Heart left ventricle (tissue), 16 donors: ENCODE results near the gene PACRG. TPM values are rescaled to one million over a fixed set of nuclear protein-coding genes. Genes with fewer than 3 reads are reported as not detected.

Experiments used
- ATAC-seq, 4 donors: fragments of 200-7000 bp; cut with Tn5 transposase; one replicate each; pipeline ENCODE4 v1.9.1; 2020 to 2022; ENCODE audit warnings: moderate library complexity in 4 of 4, mild to moderate bottlenecking in 3 of 4, moderate number of reproducible peaks in 1 of 4
- DNase-seq, 5 donors: peaks; one replicate each; pipeline ENCODE4 v3.0.0-alpha.2; 2020
- H3K27ac ChIP-seq, 12 donors: fragments of 200-600 bp; sonication (generic) in 4 of 12; one replicate each; pipeline versions ENCODE4 v1.5.0 to v1.8.0; 2016 to 2022; ENCODE audit warnings: mild to moderate bottlenecking in 2 of 12
- H3K27me3 ChIP-seq, 9 donors: fragments of 200-600 bp; sonication (generic) in 2 of 9; one replicate each; pipeline versions ENCODE4 v1.5.1 to v1.8.0; 2016 to 2022; ENCODE audit warnings: mild to moderate bottlenecking in 3 of 9
- H3K36me3 ChIP-seq, 9 donors: fragments of 200-600 bp; sonication (generic) in 2 of 9; one replicate each; pipeline versions ENCODE4 v1.5.0 to v1.8.0; 2018 to 2022; ENCODE audit warnings: mild to moderate bottlenecking in 2 of 9
- H3K4me1 ChIP-seq, 12 donors: fragments of 200-600 bp; sonication (generic) in 4 of 12; one replicate each; pipeline versions ENCODE4 v1.5.0 to v1.8.0; 2016 to 2022; ENCODE audit warnings: mild to moderate bottlenecking in 3 of 12
- H3K4me3 ChIP-seq, 12 donors: fragments of 200-600 bp; sonication (generic) in 4 of 12; one replicate each; pipeline versions ENCODE4 v1.5.0 to v1.8.0; 2017 to 2022; ENCODE audit warnings: mild to moderate bottlenecking in 9 of 12, moderate library complexity in 4 of 12
- H3K9me3 ChIP-seq, 12 donors: fragments of 200-600 bp; sonication (generic) in 4 of 12; one replicate each; pipeline versions ENCODE4 v1.5.0 to v1.8.0; 2016 to 2022; ENCODE audit warnings: mild to moderate bottlenecking in 1 of 12
- POLR2A ChIP-seq, 2 donors: fragments of 450-650 bp; IDR thresholded peaks; one replicate each; pipeline ENCODE4 v1.6.1; 2017; ENCODE audit warnings: antibody characterized with exemption in 2 of 2, mild to moderate bottlenecking in 2 of 2, moderate library complexity in 2 of 2
- WGBS, 4 donors: extraction: QIAGEN DNeasy Blood & Tissue Kit in 2 of 4; methylation state at CpG; one replicate each; pipeline versions ENCODE4 v1.1.5 to v1.1.7; 2013 to 2018; 5-methylcytosine and 5-hydroxymethylcytosine counted together
- intact Hi-C, 10 donors: fragments of 100-400 bp; cut with DNase I; formaldehyde crosslinking; loops; one replicate each; pipeline versions ENCODE4 v1.11.1 to v1.14.2; 2022
- polyA plus RNA-seq, 2 donors: library from polyadenylated mRNA; stranded (reverse); fragments of 200-250 nt; gene quantifications; one replicate each; pipeline ENCODE4 v1.2.3, GENCODE V29; 2013
- total RNA-seq, 9 donors: library from RNA; depleted of rRNA in 2 of 9; stranded (reverse); fragments of >200 nt in 2 of 9; fragmentation: NEBNext Ultra II Directional in 3 of 9; extraction: Animal tissue kit (Norgen Biotek cat#: 25700) in 3 of 9; gene quantifications; one replicate each; pipeline versions ENCODE4 v1.1.0 to v1.2.4, GENCODE V29; 2016 to 2023
- TF ChIP-seq, protein P1 (sequence below), 12 donors: fragments of 200-600 bp; sonication (generic) in 4 of 12; IDR thresholded peaks; one replicate each; pipeline versions ENCODE4 v1.5.0 to v1.8.0; 2018 to 2022; ENCODE audit warnings: antibody characterized with exemption in 12 of 12, mild to moderate bottlenecking in 5 of 12
- donor health status: ischemic (EF 13 %, LVEDD 7.1; RV severe dilation, severe dysfunction).
- donor health status: healthy with polysubstance abuse.
- donor health status: DM: no; HTN: yes; CAD: no.
- donor health status: DM: no; HTN: no; CAD: no.
- donor health status: ischemic (EF 25% LVEDD 6.9; RV normal size, moderate dysfunction).
- donor health status: ischemic (EF 25% LVEDD 5.7; RV mildly dilated, moderate dysfunction).
- donor health status: healthy.
- donor health status: DM: yes; HTN: yes; CAD: no.
- donor health status: ischemic (EF 35%, LVEDD 5.7; RV mildly dilated, moderate dysfunction).
- donor health status: nonischemic (EF 11% LVEDD 7.7; RV severe dilation, severe dysfunction).
- donor health status: DM: yes; HTN: yes; CAD: no.
- donor health status: PGD.
- donor health status: ischemic (EF 29% LVEDD 5.4; RV normal size, mild dysfunction).
- donor health status: nonischemic (EF 23%, LVEDD 6.1; RV moderate dilation, normal function).

The PACRG gene
- total and polyA plus RNA-seq, 11 donors: 2.0 to 83.3 (median 11.8) TPM

DNA sequence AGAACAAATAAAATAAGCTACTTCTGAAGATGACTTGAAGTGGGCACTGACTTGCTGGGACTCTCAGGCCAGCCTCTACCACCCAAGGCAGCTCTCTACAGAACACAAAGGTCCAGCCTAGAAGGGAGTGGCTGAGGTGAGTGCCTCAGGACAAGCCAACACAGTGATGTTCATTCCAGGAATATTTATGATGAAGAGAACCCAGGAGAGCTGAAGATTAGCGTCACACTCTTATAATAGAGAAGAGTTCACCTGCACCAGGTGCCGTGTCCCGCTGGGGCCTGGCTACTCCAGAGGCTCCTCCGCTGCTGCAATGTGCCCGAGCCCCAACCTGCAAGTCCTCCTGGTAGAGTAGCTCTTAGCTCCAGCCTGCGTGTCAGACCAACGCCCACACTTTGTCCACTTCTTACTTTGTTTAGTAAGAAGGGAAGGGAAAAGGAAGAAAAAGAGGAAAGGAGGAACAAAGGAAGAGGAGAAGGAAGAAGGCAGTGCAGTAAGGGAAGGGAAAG lies 504.3 kb downstream of the PACRG start:
- no peak for DNase-seq
- no peak overlapping the region for H3K27ac ChIP-seq
- WGBS, 4 donors: 89 to 97% (median 94%) methylated on average over 7 of the region's 7 CpGs
- ATAC-seq: no peak
- H3K36me3 ChIP-seq: no peaks in the 10 kb centered on the region
- H3K4me3 ChIP-seq: no peak overlapping the region
- H3K27me3 ChIP-seq: no peaks in the 10 kb centered on the region
- intact Hi-C loops: no loop called here
- no peaks in the 10 kb centered on the region for H3K4me1 ChIP-seq
- TF ChIP-seq POLR2A (IDR thresholded peaks at IDR 0.05): no peak
- TF ChIP-seq, protein P1, sequence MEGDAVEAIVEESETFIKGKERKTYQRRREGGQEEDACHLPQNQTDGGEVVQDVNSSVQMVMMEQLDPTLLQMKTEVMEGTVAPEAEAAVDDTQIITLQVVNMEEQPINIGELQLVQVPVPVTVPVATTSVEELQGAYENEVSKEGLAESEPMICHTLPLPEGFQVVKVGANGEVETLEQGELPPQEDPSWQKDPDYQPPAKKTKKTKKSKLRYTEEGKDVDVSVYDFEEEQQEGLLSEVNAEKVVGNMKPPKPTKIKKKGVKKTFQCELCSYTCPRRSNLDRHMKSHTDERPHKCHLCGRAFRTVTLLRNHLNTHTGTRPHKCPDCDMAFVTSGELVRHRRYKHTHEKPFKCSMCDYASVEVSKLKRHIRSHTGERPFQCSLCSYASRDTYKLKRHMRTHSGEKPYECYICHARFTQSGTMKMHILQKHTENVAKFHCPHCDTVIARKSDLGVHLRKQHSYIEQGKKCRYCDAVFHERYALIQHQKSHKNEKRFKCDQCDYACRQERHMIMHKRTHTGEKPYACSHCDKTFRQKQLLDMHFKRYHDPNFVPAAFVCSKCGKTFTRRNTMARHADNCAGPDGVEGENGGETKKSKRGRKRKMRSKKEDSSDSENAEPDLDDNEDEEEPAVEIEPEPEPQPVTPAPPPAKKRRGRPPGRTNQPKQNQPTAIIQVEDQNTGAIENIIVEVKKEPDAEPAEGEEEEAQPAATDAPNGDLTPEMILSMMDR (IDR thresholded peaks at IDR 0.05): no peak
- H3K9me3 ChIP-seq: no peaks in the 10 kb centered on the region

DNA sequence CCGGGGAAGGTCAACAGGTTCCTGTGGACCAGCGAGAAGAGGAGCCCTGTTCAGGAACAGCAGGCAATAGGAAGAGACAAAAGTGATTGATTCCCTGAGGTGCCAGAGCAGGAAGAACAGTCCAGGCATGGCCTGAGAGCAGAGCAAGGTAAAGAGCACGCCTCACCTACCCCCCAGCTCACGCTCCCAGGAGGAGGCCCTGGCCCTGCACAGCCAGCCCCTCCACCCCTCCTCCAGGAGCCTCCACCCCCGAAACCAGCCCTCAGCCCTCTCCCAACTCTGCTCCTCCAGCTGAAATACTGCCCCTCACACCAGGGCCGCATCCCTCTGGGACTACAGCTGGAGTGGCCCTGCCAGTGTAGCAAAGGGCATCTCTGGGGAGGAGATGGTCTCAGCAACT lies 504.9 kb downstream of the PACRG start:
- no peaks in the 10 kb centered on the region for H3K36me3 ChIP-seq
- H3K9me3 ChIP-seq: no peaks in the 10 kb centered on the region
- H3K27me3 ChIP-seq: no peaks in the 10 kb centered on the region
- no peak for DNase-seq
- no peak for TF ChIP-seq POLR2A (IDR thresholded peaks at IDR 0.05)
- TF ChIP-seq, protein P1 (IDR thresholded peaks at IDR 0.05): no peak
- intact Hi-C loops: no loop called here
- WGBS, 4 donors: 93 to 98% (median 96%) methylated on average over 6 of the region's 6 CpGs
- no peaks in the 10 kb centered on the region for H3K4me1 ChIP-seq
- ATAC-seq: no peak
- no peak overlapping the region for H3K27ac ChIP-seq
- H3K4me3 ChIP-seq: no peak overlapping the region

DNA sequence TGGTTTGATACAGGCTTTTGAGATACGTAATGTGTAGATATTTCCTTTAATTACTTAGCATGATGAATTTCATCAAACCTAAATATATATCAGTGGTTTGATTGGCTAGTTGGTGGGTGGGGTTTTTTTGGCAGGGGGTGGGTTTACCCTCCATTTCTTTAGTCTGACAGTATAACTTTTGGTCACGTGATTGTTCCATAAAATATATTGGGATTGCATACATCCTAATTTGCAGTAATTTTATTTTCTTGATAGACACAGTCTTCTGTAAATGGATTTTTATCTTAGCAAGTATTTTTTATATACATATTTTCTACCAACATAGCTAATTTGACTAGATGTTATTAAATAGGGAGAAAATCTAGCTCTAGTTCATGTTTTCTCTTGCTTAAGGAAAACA lies 509.3 kb downstream of the PACRG start:
- Histone ChIP-seq H3K27me3 (no peaks in the 10 kb centered on the region), H3K4me3 (no peak overlapping the region), H3K36me3 (no peaks in the 10 kb centered on the region), H3K9me3 (no peaks in the 10 kb centered on the region), H3K27ac (no peak overlapping the region), H3K4me1 (peaks cover 0 to 2% (median 0%) of the 10 kb centered on the region in 12 donors)
- intact Hi-C loops: no loop called here
- 96 to 99% (median 97%) methylated on average over 2 of the region's 2 CpGs for WGBS, 4 donors
- DNase-seq (no peak), ATAC-seq (no peak)
- TF ChIP-seq, protein P1 (IDR thresholded peaks at IDR 0.05): no peak
- TF ChIP-seq POLR2A (IDR thresholded peaks at IDR 0.05): no peak

DNA sequence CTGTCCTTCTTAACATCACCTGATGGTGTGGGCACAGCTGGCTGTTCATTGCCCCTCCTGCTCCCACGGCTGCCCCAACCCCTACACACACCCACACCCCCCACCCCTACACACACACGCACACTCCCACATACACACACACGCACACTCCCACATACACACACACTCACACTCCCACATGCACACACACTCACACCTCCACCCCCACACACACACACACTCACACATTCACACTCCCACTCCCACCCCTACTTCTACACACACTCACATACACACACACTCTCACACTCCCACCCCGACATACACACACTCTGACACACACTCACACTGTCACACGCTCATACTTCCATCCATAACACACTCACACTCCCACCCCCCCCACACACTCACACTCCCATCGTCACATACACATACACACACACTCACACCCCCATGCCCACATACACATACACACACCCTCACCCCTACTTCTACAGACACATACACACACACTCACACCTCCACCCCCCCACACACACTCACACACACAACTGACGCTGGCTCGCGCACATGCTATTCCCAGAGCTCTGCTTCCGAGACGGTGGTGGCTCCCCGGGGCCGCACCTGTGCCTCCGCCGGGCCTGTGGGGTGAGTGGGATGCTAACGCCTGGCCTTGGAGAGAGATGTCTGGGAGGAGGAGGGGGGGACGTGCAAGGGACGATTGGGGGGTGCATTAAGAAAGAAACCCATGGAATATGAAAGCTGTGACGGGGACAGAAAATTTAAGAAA lies 512.0 kb downstream of the PACRG start:
- Histone ChIP-seq H3K4me1 (peaks cover 0 to 13% (median 0%) of the 10 kb centered on the region in 12 donors), H3K9me3 (no peaks in the 10 kb centered on the region), H3K27ac (no peak overlapping the region), H3K4me3 (no peak overlapping the region), H3K36me3 (no peaks in the 10 kb centered on the region), H3K27me3 (no peaks in the 10 kb centered on the region)
- no peak for TF ChIP-seq POLR2A (IDR thresholded peaks at IDR 0.05)
- TF ChIP-seq, protein P1 (IDR thresholded peaks at IDR 0.05): no peak
- ATAC-seq (peak in 1 of 4 donors; percentile 11), DNase-seq (no peak)
- WGBS, 4 donors: 91 to 96% (median 93%) methylated on average over 19 of the region's 19 CpGs
- intact Hi-C loops: no loop called here
